GM23248 (cell line): ENCODE measurements around the gene DHX9. TPM values are rescaled to one million over a fixed set of nuclear protein-coding genes. Genes with fewer than 3 reads are reported as not detected.

Experiments used
- DNase-seq: peaks from one replicate; pipeline ENCODE4 v3.0.0-alpha.2; 2015
- H2AFZ ChIP-seq: fragments of 200-600 bp; sonication (generic); 2 replicates; pipeline ENCODE4 v1.6.1; 2016; ENCODE audit warnings: antibody characterized with exemption
- H3F3A ChIP-seq: fragments of 200-600 bp; sonication (generic); 2 replicates; pipeline ENCODE4 v1.6.1; 2016; ENCODE audit warnings: mild to moderate bottlenecking, antibody characterized with exemption, mixed run types; ENCODE audit not compliant: insufficient read depth
- H3K27ac ChIP-seq: fragments of 200-600 bp; sonication (generic); 2 replicates; pipeline ENCODE4 v1.5.1; 2016; ENCODE audit warnings: mild to moderate bottlenecking
- H3K27me3 ChIP-seq: fragments of 200-600 bp; sonication (generic); replicated peaks from 2 replicates; pipeline ENCODE4 v1.6.1; 2016; ENCODE audit warnings: mild to moderate bottlenecking; ENCODE audit not compliant: insufficient read depth
- H3K36me3 ChIP-seq: fragments of 200-600 bp; sonication (generic); 2 replicates; pipeline ENCODE4 v1.6.1; 2016; ENCODE audit warnings: low read depth, mild to moderate bottlenecking
- H3K4me1 ChIP-seq: fragments of 200-600 bp; sonication (generic); 2 replicates; pipeline ENCODE4 v1.6.1; 2016; ENCODE audit warnings: mild to moderate bottlenecking; ENCODE audit not compliant: insufficient read depth
- H3K4me2 ChIP-seq: fragments of 200-600 bp; sonication (generic); one replicate; pipeline ENCODE4 v1.6.1; 2016; ENCODE audit warnings: mild to moderate bottlenecking; ENCODE audit not compliant: unreplicated experiment
- H3K4me3 ChIP-seq: fragments of 200-600 bp; sonication (generic); 2 replicates; pipeline ENCODE4 v1.5.1; 2016; ENCODE audit warnings: mild to moderate bottlenecking
- H3K79me2 ChIP-seq: fragments of 200-600 bp; sonication (generic); 2 replicates; pipeline ENCODE4 v1.6.1; 2016; ENCODE audit warnings: mild to moderate bottlenecking; ENCODE audit not compliant: insufficient read depth
- H3K9ac ChIP-seq: fragments of 200-600 bp; sonication (generic); 2 replicates; pipeline ENCODE4 v1.6.1; 2016; ENCODE audit warnings: mild to moderate bottlenecking
- H3K9me2 ChIP-seq: fragments of 200-600 bp; sonication (generic); 2 replicates; pipeline ENCODE4 v1.6.1; 2016; ENCODE audit warnings: mixed run types, mild to moderate bottlenecking, moderate library complexity; ENCODE audit not compliant: insufficient read depth
- H3K9me3 ChIP-seq: fragments of 200-600 bp; sonication (generic); one replicate; pipeline ENCODE4 v1.6.1; 2017; ENCODE audit warnings: low read depth
- H4K20me1 ChIP-seq: fragments of 200-600 bp; sonication (generic); 2 replicates; pipeline ENCODE4 v1.6.0; 2016; ENCODE audit not compliant: insufficient read depth
- EZH2 ChIP-seq: fragments of 200-600 bp; sonication (generic); IDR thresholded peaks from 2 replicates; pipeline ENCODE4 v1.6.1; 2018; ENCODE audit warnings: antibody characterized with exemption, mild to moderate bottlenecking; ENCODE audit not compliant: insufficient read depth, poor library complexity, severe bottlenecking
- EZH2phosphoT487 ChIP-seq: fragments of 200-600 bp; sonication (generic); IDR thresholded peaks from 2 replicates; pipeline ENCODE4 v1.6.1; 2018; ENCODE audit warnings: antibody characterized with exemption, moderate library complexity, mild to moderate bottlenecking, low read depth; ENCODE audit not compliant: insufficient read depth
- WGBS, 2 experiments: methylation state at CpG; one replicate each; pipeline ENCODE4 v1.1.6; 2015 to 2017; ENCODE audit warnings: low lambda C conversion rate in 2 of 2, low coverage in 1 of 2; ENCODE audit errors: missing lambda C conversion rate in 2 of 2; 5-methylcytosine and 5-hydroxymethylcytosine counted together
- in situ Hi-C: fragments of 300-500 bp; cut with MboI; formaldehyde crosslinking; loops from 2 replicates; pipeline ENCODE4 v1.15.0; 2020
- polyA plus RNA-seq: library from polyadenylated mRNA; unstranded; fragments of >200 nt; fragmentation: Nextera tagmentation; extraction: Ambion mirVana; gene quantifications from 2 replicates; pipeline ENCODE4 v1.2.1, GENCODE V29; 2016
- total RNA-seq: library from RNA; depleted of rRNA; stranded (reverse); fragments of >200 nt; shearing (Covaris generic); gene quantifications from 2 replicates; pipeline ENCODE4 v1.2.3, GENCODE V29; 2014

Gene DHX9
- total and polyA plus RNA-seq, 2 experiments from 2014 or later: 67.6 to 98.0 TPM

DNA sequence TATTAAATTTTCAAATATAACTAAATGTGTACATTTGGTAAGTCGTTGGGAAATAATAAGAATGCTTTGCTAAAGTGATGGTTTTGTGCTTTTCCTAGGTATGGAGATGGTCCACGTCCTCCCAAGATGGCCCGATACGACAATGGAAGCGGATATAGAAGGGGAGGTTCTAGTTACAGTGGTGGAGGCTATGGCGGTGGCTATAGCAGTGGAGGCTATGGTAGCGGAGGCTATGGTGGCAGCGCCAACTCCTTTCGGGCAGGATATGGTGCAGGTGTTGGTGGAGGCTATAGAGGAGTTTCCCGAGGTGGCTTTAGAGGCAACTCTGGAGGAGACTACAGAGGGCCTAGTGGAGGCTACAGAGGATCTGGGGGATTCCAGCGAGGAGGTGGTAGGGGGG is 47.8 kb downstream of the DHX9 start:
- Histone ChIP-seq H3K9me2 (no peaks in the 10 kb centered on the region), H2AFZ (no peak overlapping the region), H3K4me2 (no peak overlapping the region), H3K4me1 (no peaks in the 10 kb centered on the region), H3F3A (peaks cover 80% of the 10 kb centered on the region), H4K20me1 (no peaks in the 10 kb centered on the region), H3K79me2 (no peaks in the 10 kb centered on the region), H3K27ac (no peak overlapping the region), H3K9ac (no peak overlapping the region), H3K36me3 (peaks cover 58% of the 10 kb centered on the region), H3K27me3 (no peaks in the 10 kb centered on the region), H3K4me3 (no peak overlapping the region), H3K9me3 (no peaks in the 10 kb centered on the region)
- WGBS, 2 experiments: 92 to 94% methylated on average over 11 of the region's 11 CpGs
- no peak for DNase-seq
- in situ Hi-C loops: no loop called here
- TF ChIP-seq EZH2phosphoT487 (no peak), EZH2 (no peak)

DNA sequence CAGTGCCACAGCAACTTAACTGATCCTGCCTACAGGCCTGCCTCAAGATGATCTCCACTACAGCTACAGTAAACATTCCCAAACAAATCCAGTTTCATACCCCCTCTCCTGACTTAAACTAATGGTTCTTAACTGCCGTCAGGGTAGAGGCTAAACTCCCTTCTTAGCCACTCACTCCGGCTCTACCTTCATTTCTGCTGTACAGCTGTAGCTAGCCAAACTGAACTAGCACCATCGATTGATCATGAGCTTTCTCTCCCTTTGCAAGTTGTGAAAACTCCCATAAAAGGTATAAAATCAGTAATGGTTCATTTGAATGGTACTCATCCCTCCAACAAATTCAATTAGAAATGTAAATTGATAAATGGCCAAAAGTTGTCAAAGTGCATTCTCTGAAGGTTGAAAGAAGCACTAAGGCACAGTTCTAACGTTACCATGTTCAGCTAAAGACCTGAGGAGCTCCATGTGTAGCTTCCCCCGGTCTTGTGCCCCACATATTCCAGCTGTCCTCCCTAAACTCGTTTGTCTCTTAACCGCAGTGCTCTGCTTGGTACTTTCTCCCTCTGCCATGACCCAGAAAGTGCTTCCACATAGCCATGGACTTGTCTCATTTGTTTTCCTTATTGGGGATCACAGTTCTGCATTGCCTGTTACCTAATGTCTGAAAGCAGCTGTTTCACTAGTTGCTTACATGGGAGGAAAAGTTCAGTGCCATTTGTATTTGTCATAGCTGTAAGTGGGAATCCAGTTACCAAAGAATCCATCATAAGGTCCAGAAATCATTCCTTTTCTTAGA is 49.8 kb downstream of the DHX9 start:
- no peak overlapping the region for H2AFZ ChIP-seq
- in situ Hi-C loops: no loop called here
- peaks cover 40% of the 10 kb centered on the region for H3K36me3 ChIP-seq

DNA sequence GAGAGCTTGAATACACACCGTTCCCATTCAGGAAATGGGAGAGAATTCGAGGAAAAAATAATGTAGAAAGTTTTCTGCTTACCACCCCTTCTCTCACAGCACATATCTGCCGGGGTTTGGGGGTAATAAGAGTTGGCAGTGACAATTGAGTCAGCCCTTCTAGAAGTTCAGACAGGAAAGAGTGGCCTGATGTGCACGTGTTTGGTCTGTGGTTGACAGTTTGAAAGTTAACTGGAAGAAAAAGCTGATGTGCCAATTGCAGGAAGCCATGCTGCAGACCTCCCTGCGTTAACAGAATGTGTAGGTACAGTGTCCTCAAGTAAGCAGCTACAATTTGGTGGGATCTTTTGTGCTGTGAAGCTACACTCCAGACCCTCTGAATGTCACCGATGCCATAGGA is 50.9 kb downstream of the DHX9 start:
- H3K4me3 ChIP-seq: no peak overlapping the region
- no peaks in the 10 kb centered on the region for H3K9me3 ChIP-seq
- 80 to 81% methylated on average over 6 of the region's 6 CpGs for WGBS, 2 experiments
- TF ChIP-seq EZH2 (no peak), EZH2phosphoT487 (no peak)
- peaks cover 30% of the 10 kb centered on the region for H3K36me3 ChIP-seq
- DNase-seq: no peak
- H3K9ac ChIP-seq: no peak overlapping the region
- H3K27me3 ChIP-seq: no peaks in the 10 kb centered on the region
- no peaks in the 10 kb centered on the region for H4K20me1 ChIP-seq
- H3F3A ChIP-seq: peaks cover 66% of the 10 kb centered on the region
- H3K9me2 ChIP-seq: no peaks in the 10 kb centered on the region
- no peaks in the 10 kb centered on the region for H3K4me1 ChIP-seq
- H3K79me2 ChIP-seq: no peaks in the 10 kb centered on the region
- in situ Hi-C loops: no loop called here
- H3K4me2 ChIP-seq: no peak overlapping the region
- H2AFZ ChIP-seq: no peak overlapping the region
- H3K27ac ChIP-seq: no peak overlapping the region

More for the DNA sequence above, 49.8 kb downstream of the DHX9 start:
- Histone ChIP-seq H3K4me3 (no peak overlapping the region), H3K9me3 (no peaks in the 10 kb centered on the region), H3F3A (peaks cover 72% of the 10 kb centered on the region), H3K4me1 (no peaks in the 10 kb centered on the region), H3K27me3 (no peaks in the 10 kb centered on the region), H3K4me2 (no peak overlapping the region), H3K9me2 (no peaks in the 10 kb centered on the region), H3K27ac (no peak overlapping the region), H4K20me1 (no peaks in the 10 kb centered on the region), H3K79me2 (no peaks in the 10 kb centered on the region), H3K9ac (no peak overlapping the region)
- TF ChIP-seq EZH2phosphoT487 (no peak), EZH2 (no peak)
- WGBS, 2 experiments: 65% methylated on average over 7 of the region's 7 CpGs
- peak; percentile 27 for DNase-seq

DNA sequence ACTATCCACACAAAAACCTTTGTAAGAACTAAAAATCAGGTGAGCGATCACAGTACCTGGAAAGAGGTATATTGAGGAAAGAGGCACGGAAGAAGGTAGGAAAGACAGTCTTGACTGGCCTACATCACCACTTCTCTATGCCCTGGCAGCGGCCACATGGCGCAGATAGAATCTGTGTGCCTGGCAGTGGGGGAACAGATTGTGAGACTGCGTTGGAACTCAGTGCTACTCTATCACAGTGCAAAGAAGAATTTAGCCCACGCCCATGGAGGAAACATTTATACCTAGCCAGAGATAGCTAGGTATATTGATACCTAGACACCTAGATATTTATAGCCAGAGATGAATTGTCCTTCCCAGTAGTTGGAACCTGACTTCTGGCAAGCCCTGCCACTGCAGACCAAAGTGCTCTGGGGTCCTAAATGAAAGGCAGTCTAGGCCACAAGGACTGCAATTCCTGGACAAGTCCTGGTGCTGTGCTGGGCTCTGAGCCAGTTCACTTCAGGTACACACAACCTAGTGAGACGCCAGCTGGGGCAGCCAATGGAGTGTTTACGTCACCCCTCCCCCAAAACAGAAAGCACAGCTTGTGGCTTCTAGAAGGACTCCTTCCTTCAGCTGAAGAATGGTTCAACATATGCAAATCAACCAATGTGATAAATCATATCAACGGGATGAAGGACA is 51.9 kb downstream of the DHX9 start:
- H3K27ac ChIP-seq: no peak overlapping the region
- no peak overlapping the region for H3K4me3 ChIP-seq
- H2AFZ ChIP-seq: no peak overlapping the region
- peaks cover 57% of the 10 kb centered on the region for H3F3A ChIP-seq
- H3K79me2 ChIP-seq: no peaks in the 10 kb centered on the region
- H3K9me3 ChIP-seq: no peaks in the 10 kb centered on the region
- no peaks in the 10 kb centered on the region for H3K9me2 ChIP-seq
- in situ Hi-C loops: no loop called here
- H3K4me1 ChIP-seq: no peaks in the 10 kb centered on the region
- peaks cover 21% of the 10 kb centered on the region for H3K36me3 ChIP-seq
- no peak overlapping the region for H3K4me2 ChIP-seq
- no peaks in the 10 kb centered on the region for H3K27me3 ChIP-seq
- no peak for TF ChIP-seq EZH2phosphoT487
- TF ChIP-seq EZH2: no peak
- no peak for DNase-seq
- 93% methylated on average over 9 of the region's 9 CpGs for WGBS, 2 experiments
- H4K20me1 ChIP-seq: no peaks in the 10 kb centered on the region
- H3K9ac ChIP-seq: no peak overlapping the region
